Mucosa of stomach (tissue), 1 donor: ENCODE measurements around the gene GINS2.

ENCODE experiments used
- H3K27me3 ChIP-seq: one replicate; pipeline ENCODE4 v1.7.0; 2013; ENCODE audit warnings: mild to moderate bottlenecking, low read length; ENCODE audit not compliant: control insufficient read depth, insufficient read depth
- H3K36me3 ChIP-seq: one replicate; pipeline ENCODE4 v1.7.0; 2013; ENCODE audit warnings: low read length; ENCODE audit not compliant: control insufficient read depth, insufficient read depth
- H3K4me1 ChIP-seq: one replicate; pipeline ENCODE4 v1.7.0; 2013; ENCODE audit warnings: mild to moderate bottlenecking, low read length; ENCODE audit not compliant: control insufficient read depth, insufficient read depth
- H3K4me3 ChIP-seq: one replicate; pipeline ENCODE4 v1.7.0; 2013; ENCODE audit warnings: low read length
- H3K9ac ChIP-seq: one replicate; pipeline ENCODE4 v1.7.0; 2013; ENCODE audit warnings: mild to moderate bottlenecking, low read length, moderate library complexity
- H3K9me3 ChIP-seq: one replicate; pipeline ENCODE4 v1.7.0; 2013; ENCODE audit warnings: mild to moderate bottlenecking, low read length, moderate library complexity; ENCODE audit not compliant: control insufficient read depth
- donor health status: Pancreatic carcinoma.

Gene GINS2

GRCh38 chr16:85644093-85644712, 44.6 kb downstream of the GINS2 start:
- no peaks in the 10 kb centered on the region for H3K36me3 ChIP-seq
- peaks cover 69% of the 10 kb centered on the region for H3K4me1 ChIP-seq
- H3K4me3 ChIP-seq: no peak overlapping the region
- no peaks in the 10 kb centered on the region for H3K27me3 ChIP-seq
- no peak overlapping the region for H3K9ac ChIP-seq
- no peaks in the 10 kb centered on the region for H3K9me3 ChIP-seq

- Histone ChIP-seq H3K36me3 (no peaks in the 10 kb centered on the region), H3K27me3 (no peaks in the 10 kb centered on the region), H3K9ac (no peak overlapping the region), H3K4me1 (peaks cover 74% of the 10 kb centered on the region), H3K9me3 (no peaks in the 10 kb centered on the region), H3K4me3 (no peak overlapping the region)
Measured at GRCh38 chr16:85643631-85644030, 45.1 kb downstream of the GINS2 start.

- Histone ChIP-seq H3K9me3 (no peaks in the 10 kb centered on the region), H3K36me3 (no peaks in the 10 kb centered on the region), H3K4me1 (peaks cover 75% of the 10 kb centered on the region), H3K27me3 (no peaks in the 10 kb centered on the region), H3K9ac (no peak overlapping the region), H3K4me3 (no peak overlapping the region)
Measured at GRCh38 chr16:85642762-85643358, 45.9 kb downstream of the GINS2 start.

GRCh38 chr16:85641776-85642176, 47.0 kb downstream of the GINS2 start:
- no peaks in the 10 kb centered on the region for H3K36me3 ChIP-seq
- H3K4me3 ChIP-seq: no peak overlapping the region
- no peaks in the 10 kb centered on the region for H3K27me3 ChIP-seq
- no peaks in the 10 kb centered on the region for H3K9me3 ChIP-seq
- no peak overlapping the region for H3K9ac ChIP-seq
- H3K4me1 ChIP-seq: peaks cover 75% of the 10 kb centered on the region

GRCh38 chr16:85641305-85641704, 47.4 kb downstream of the GINS2 start:
- Histone ChIP-seq H3K4me3 (no peak overlapping the region), H3K4me1 (peaks cover 72% of the 10 kb centered on the region), H3K9ac (no peak overlapping the region)

GRCh38 chr16:85640585-85640984, 48.2 kb downstream of the GINS2 start:
- H3K36me3 ChIP-seq: no peaks in the 10 kb centered on the region
- no peaks in the 10 kb centered on the region for H3K27me3 ChIP-seq
- H3K4me1 ChIP-seq: peaks cover 70% of the 10 kb centered on the region
- H3K9me3 ChIP-seq: no peaks in the 10 kb centered on the region
- H3K4me3 ChIP-seq: no peak overlapping the region
- no peak overlapping the region for H3K9ac ChIP-seq

More at GRCh38 chr16:85641305-85641704, 47.4 kb downstream of the GINS2 start:
- Histone ChIP-seq H3K9me3 (no peaks in the 10 kb centered on the region), H3K27me3 (no peaks in the 10 kb centered on the region), H3K36me3 (no peaks in the 10 kb centered on the region)

GRCh38 chr16:85640254-85640558, 48.5 kb downstream of the GINS2 start:
- no peaks in the 10 kb centered on the region for H3K36me3 ChIP-seq
- no peak overlapping the region for H3K9ac ChIP-seq
- H3K9me3 ChIP-seq: no peaks in the 10 kb centered on the region
- no peak overlapping the region for H3K4me3 ChIP-seq
- H3K4me1 ChIP-seq: peaks cover 70% of the 10 kb centered on the region
- H3K27me3 ChIP-seq: no peaks in the 10 kb centered on the region

GRCh38 chr16:85639529-85640253, 49.1 kb downstream of the GINS2 start:
- Histone ChIP-seq H3K36me3 (no peaks in the 10 kb centered on the region), H3K9ac (no peak overlapping the region), H3K9me3 (no peaks in the 10 kb centered on the region), H3K4me3 (no peak overlapping the region), H3K27me3 (no peaks in the 10 kb centered on the region), H3K4me1 (peaks cover 70% of the 10 kb centered on the region)

GRCh38 chr16:85638695-85639409, 49.9 kb downstream of the GINS2 start:
- peaks cover 68% of the 10 kb centered on the region for H3K4me1 ChIP-seq
- H3K9me3 ChIP-seq: no peaks in the 10 kb centered on the region
- H3K27me3 ChIP-seq: no peaks in the 10 kb centered on the region
- H3K36me3 ChIP-seq: no peaks in the 10 kb centered on the region
- H3K4me3 ChIP-seq: no peak overlapping the region
- H3K9ac ChIP-seq: no peak overlapping the region

- Histone ChIP-seq H3K36me3 (no peaks in the 10 kb centered on the region), H3K4me1 (peaks cover 60% of the 10 kb centered on the region), H3K9me3 (no peaks in the 10 kb centered on the region), H3K27me3 (no peaks in the 10 kb centered on the region), H3K9ac (no peak overlapping the region), H3K4me3 (no peak overlapping the region)
Measured at GRCh38 chr16:85637808-85638647, 50.7 kb downstream of the GINS2 start.

- Histone ChIP-seq H3K36me3 (no peaks in the 10 kb centered on the region), H3K4me1 (peaks cover 52% of the 10 kb centered on the region), H3K4me3 (no peak overlapping the region), H3K9me3 (no peaks in the 10 kb centered on the region), H3K27me3 (no peaks in the 10 kb centered on the region), H3K9ac (no peak overlapping the region)
Measured at GRCh38 chr16:85637061-85637807, 51.5 kb downstream of the GINS2 start.
